A549 treated with RU486 at 1 μM for 4 hours (cell line): ENCODE measurements around the gene ARHGAP25. TPM values are rescaled to one million over a fixed set of nuclear protein-coding genes. Genes with fewer than 3 reads are reported as not detected.

Experiments used
- total RNA-seq: library from RNA; stranded (reverse); fragments of 200-300 nt; extraction: Qiagen RNA extraction; gene quantifications from 5 replicates; pipeline ENCODE4 v1.2.3, GENCODE V29; 2022; ENCODE audit warnings: low read depth

ARHGAP25 gene
- 0.15 to 0.28 TPM (median 0.26 TPM) in 3 of 5 replicates, not detected in the others for total RNA-seq

GRCh38 chr2:68734688-68735525, at the start of gene ARHGAP25:
Gene ARHGAP25 (plus strand): TSS chr2:68734811. CDS start chr2:68735200, 389 bp downstream.

GRCh38 chr2:68871159-68871764, 136.7 kb downstream of the ARHGAP25 start, which contains the start of gene BMP10:
Gene BMP10 (minus strand): TSS chr2:68871397. CDS start chr2:68871358, 39 bp downstream.

Other genes starting within 250 kb of the ARHGAP25 start
- not detected in 5 replicates for gene PROKR1, start 91.2 kb upstream of the ARHGAP25 start, total RNA-seq
- not detected in 5 replicates for gene BMP10, start 136.6 kb downstream of the ARHGAP25 start, total RNA-seq
- 1.8 to 3.5 TPM (median 2.8 TPM) in 5 replicates for gene GKN2, start 218.1 kb downstream of the ARHGAP25 start, total RNA-seq
- gene GKN1, start 239.8 kb downstream of the ARHGAP25 start, total RNA-seq: 0.34 to 1.2 TPM (median 0.54 TPM) in 5 replicates